HG03521 (cell line): ENCODE measurements around the gene MAPK12.

Experiments used
- ATAC-seq: cut with Tn5 transposase; IDR thresholded peaks from one replicate; pipeline ENCODE4 v1.9.1; 2021; ENCODE audit warnings: mild to moderate bottlenecking, moderate library complexity; ENCODE audit not compliant: unreplicated experiment

MAPK12 gene

DNA sequence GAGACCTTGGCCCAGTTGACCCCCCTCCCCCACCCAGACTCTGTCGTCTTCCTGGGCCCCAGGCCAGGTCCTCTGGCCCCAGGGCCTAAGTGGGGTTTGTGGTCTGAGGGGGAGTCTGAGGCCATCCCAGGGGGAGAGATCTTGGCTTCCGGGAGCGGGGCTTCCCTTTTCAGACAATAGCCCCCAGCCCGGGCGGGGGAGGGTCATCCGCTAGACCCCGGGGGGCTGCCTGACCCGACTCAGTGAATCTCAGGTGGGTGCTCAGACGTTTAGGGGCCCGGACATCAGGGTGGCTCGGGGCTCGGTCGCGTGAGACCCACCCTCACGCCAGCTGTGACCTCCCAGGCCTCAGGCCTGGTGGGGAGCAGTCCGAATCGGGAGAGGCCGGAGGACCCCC, 8.1 kb upstream of the MAPK12 start:
- ATAC-seq, result no peak

GRCh38 chr22:50268655-50269113, 7.2 kb upstream of the MAPK12 start:
- no peak for ATAC-seq

GRCh38 chr22:50267591-50268390, 6.3 kb upstream of the MAPK12 start:
- ATAC-seq, result no peak

DNA sequence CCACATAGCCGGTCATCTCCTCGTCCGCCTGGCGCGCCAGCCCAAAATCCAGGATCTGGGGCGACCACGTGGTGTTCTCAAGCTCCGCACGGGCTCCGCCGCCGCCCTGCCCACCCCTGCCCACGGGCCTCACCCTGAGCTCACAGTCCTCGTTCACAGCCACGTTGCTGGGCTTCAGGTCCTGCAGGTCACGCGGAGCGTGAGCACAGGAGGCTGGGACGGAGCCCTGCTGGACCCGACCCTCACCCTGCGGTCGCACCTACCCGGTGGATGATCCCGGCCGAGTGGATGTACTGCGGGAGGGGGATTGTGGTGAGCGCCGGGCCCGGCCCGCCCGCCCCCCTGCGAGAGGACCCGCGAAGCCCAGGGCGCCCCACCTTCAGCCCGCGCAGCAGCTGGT, 5.5 kb upstream of the MAPK12 start:
- no peak for ATAC-seq

DNA sequence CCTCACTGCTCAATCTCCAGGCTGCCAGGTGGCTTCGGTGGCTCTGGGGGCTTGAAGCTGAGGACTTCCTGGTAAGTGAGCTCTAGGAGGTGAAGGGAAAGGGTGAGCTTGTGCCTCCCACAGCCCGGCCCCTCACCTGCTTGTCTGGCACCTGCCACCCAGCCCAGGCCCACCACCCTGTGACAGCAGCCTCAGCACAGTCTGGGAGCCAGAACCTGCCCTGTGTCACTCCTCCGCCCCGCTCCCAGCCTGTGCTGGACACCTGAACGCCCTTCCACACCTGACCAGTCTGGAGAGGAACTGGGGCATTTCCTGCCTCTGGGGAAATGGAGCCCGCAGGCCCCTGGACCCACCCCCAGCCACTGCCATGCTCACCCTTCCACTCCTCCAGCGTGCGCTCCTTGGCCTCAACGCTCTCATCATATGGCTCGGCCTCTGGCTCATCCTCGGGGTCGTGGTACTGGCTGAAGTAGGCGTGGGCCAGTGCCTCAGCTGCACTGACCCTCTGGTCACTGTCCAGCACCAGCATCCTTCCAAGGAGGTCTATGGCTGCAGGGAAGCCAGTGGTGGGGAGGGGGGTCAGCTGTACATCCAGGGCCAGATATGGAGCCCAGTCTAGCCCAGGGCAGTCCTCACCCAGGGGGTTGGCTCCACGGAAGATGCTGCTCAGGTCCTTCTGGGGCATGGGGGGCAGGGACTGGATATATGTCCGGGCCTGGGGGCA, 3.6 kb upstream of the MAPK12 start:
- ATAC-seq, result no peak

DNA sequence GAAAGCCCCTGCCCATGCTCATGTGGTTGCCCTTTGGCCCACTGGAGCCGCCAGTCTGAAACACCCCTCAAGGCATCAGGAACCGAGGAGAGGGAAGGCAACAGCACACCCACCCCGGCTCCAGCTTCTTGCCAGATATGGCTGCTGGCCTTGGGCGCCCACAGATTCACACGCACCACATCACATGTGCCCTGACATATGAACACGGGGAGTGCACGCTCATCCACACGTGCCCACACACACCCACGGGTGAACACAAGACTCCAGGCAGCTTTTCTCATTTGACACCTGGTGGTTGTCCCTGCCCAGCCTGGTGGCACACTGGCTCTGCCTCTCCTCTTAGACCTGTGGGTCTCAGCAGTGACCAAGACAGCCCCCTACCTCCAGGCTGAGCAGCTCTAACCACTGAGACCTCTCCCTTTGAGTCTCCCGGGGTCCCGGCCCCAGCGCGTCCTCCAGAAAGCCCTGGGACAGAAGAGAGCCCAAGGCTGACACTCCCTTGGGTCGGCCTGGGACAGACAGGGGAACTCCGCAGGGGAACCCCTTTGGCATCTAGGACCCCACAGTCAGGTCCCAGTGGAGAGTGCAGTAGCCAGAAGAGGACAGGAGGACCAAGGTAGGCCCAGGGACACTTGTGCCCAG, 2.7 kb upstream of the MAPK12 start:
- ATAC-seq, result no peak

DNA sequence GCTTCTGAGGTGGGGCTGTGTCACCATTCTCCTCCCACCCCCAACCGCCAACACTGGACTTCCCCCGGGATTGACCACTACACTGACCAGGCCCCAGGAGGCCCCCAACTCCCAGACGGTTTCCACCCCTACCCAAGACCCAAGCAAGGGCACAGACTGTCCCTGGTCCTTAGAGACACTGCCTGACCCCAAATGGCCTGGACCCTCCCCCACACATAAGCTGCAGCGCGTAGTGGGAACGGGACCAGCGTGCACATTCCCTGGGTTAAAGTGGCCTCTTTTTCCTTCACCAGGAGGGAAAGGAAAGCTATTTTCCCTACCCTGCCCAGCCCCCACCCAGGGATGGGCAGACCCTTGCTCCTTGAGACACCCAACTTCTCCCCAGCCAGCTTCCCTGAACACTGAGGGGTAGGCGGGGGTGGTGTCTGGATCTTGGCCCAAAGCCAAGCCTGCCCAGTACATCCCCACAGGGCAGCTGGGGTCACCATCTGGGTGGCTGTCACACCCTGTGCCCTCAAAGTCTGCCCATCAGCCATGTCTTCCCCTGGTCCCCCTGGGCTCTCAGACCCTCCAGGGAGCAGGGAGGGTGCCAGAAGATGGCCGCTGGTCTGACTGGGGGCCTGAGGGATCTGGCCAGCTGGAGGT, 1.6 kb upstream of the MAPK12 start:
- ATAC-seq, result no peak

- no peak for ATAC-seq
These were observed 1.0 kb upstream of the MAPK12 start for GRCh38 chr22:50262460-50262911.

- ATAC-seq, result peak; percentile 42
These were observed 475 bp downstream of the MAPK12 start for GRCh38 chr22:50260801-50261614.

DNA sequence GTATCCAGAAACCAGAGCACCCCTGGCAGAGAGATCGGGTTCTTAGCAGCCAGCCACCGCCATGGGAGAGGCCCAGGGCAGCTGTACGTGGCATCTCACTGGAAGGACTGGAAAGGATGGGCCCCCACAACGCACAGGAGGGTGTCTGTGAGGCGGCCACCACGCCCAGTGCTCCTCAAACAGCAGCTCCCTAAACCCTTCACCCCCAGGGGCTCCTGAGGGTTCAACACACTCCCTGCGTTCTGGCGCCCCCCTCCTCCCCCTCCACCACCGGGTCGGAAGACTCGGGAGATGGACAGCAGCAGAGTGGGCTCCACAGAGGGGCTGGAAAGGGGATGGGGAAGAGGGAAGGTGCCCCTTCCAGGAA, 1.1 kb downstream of the MAPK12 start:
- no peak for ATAC-seq

DNA sequence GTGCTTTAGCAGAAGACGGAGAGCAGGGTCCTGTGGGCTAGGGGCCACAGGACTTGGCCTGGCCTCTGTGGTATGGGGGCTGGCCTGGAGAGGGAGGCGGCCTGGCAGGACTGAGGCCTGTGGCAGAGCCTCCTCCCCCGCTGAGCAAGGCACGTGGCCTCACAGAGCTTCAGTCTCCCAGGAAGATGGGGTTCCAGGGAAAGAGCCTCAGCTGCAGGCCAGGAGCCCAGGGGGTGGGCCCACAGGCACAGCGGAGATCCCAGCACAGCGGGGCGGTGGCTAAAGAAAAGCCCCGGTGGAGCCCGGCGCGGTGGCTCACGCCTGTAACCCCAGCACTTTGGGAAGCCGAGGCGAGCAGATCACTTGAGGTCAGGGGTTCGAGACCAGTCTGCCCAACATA, 2.2 kb downstream of the MAPK12 start:
- ATAC-seq, result no peak

DNA sequence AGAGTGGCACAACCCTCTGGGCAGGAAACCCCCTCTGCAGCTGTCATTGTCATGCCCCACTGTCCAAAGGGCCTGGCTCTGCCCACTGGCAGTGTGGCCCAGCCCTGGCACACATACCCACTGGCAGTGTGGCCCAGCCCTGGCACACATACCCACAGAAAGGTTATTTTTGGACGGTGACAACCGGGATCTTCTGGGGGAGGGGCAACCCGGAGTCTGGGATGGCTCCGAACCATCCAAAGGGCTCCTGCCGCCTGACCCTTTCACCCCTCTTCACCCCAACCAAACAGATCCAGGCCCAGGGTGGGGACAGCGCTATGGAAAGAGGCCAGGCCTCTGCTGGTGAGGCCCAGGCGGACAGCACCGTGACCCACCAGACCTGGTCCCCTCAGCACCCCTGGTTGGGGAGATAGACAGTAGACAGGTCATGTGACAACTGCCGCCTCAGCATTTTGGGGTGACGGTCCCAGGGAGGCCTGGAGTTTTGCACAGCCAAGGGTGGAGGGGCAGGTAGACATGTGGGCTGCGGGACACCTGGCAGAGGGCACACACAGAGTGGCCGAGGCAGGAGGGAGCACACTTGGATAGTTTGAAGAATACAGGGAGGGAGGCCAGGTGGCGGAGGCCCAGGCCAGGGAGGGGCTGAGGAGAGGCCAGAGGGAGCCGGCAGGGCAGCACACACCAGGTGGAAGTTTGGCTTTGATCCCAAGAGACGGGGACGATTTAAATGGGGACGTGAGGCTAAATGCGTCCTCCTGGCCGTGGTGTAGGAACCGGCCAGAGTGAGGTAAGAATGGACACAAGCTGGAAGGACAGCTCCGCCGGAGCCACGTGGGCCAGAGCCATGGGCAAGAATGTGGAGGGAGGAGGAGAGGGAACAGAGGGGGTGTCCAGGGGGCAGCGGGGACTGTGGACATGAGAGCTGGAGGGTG, 2.9 kb downstream of the MAPK12 start:
- no peak for ATAC-seq

DNA sequence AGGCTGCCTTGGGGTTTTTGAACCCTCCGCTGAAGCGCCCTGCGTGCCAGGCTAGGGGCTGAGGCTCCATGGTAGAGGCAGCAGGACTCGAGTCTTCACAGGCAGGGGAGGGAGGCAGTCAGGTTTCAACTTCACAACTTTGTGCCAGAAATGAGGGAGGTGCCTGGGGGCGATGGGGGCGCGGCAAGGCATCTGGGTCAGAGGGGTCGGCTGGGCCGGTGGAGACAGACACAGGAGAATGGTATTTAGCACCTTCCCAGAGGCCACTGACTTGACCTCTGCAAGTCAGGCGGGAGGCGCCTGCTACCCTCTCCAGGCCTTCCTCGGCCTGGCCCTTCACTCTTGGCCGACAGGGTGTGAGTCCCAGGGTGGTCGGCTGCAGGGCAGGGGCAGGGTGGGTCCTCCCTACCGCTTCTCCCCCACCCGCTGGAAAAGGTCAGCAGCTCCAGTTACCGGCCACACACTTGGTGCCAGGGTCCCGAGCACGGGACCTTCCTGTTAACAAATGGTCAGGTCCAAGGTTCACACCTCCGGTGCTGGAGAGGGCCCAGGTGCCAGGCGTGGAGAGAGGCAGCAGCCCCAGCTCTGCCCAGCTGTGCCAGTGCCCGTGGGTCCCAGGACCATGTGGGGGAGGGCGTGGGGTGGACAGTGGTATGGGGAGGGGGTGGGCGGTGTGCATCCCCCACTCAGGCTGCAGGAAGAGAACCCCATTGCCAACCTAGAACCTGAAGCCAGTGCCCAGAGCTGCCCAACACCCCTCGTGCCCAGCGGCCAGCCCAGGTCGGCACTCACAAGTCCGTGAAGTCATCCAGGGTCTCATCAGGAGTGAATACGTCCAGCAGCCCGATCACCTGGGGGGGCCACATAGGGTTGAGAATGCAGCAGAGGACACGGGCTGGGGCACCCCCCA, 3.8 kb downstream of the MAPK12 start:
- no peak for ATAC-seq

DNA sequence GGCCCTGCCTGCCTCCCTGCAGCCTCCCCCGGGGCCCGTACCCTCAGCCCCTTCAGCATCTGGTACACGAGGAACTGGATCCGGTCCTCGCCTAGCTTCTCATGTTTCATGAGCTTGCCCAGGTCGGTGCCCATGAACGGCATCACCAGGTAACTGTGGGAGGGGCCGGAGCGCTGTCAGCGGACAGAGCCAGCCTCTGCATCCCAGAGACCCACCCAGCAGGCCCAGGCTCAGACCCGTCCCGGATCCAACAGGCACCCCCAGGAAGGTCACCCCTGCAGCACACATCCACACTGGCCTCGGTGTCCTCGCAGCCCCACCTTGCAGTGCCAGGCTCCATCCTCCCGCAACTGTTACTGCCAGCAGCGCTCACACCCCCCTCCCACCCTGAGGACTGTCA, 4.4 kb downstream of the MAPK12 start:
- ATAC-seq, result no peak

DNA sequence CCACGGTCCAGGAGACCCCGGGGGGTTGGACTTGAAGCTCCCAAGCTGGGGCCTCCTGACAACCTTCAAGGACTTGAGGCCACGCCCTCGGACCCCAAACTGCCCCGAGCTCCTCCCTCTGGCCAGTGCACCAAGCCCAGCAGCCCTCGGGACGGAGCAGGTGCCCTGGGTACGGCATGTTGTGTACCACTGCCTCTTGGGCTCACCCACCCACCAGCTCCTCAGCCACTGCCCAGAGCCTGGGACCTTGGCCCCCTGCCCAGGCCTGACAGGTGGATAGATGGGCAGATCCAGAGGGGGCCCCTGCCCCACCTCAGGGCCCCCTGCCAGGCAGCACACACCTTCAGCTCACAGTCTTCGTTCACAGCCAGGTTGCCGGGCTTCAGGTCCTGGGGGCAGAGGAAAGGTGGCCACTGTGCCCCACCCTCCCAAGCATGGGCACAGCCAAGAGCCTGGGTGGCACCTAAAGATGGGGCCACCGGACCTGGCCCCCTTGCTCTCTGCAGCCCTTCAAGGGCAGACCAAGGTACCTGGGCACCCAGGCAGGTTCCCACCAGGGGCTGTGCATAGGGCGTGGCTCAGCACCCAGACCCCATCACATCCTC, 5.1 kb downstream of the MAPK12 start:
- ATAC-seq, result no peak

DNA sequence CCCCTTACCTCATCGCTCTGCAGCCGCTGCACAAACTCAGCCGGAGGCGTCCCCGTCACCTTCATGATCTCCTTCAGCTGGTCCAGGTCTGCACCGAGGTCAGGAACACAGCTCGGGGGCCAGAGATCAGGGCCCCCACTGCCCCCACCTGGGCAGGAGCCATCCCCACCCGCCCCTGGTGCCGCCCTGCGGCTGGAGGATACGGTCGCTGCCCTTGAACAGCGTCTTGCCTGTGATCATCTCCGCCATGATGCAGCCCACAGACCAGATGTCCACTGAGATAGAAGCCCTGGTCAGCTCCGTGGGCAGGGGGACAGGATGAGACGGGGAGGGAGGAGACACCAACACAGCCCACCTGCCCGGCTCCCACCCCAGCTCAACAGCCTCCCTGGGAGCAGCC, 5.9 kb downstream of the MAPK12 start:
- ATAC-seq, result no peak

DNA sequence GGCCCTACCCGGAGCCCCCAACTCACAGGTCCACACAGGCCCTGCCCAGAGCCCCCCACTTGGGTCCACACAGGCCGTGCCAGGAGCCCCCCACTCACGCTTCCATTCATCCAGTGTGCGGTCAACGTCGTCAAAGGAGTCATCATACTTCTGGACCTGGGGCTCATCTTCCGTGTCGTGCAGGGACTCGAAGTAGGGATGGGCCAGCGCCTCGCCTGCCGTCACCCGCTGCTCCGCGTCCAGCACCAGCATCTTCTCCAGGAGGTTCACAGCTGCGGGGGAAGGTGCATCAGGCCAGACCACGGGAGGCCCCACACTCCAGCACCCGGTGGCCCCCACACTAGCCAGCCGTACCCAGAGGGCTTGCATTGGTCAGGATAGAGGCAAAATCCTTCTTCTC, 6.4 kb downstream of the MAPK12 start:
- no peak for ATAC-seq

- ATAC-seq, result no peak
These were observed 7.5 kb downstream of the MAPK12 start for GRCh38 chr22:50253941-50254340.
